CD14-positive monocyte (primary cell): ENCODE measurements around the gene XYLT1. TPM values are rescaled to one million over a fixed set of nuclear protein-coding genes. Genes with fewer than 3 reads are reported as not detected.

Source experiments
- DNase-seq, 3 donors: peaks; one replicate each; pipeline ENCODE4 v3.0.0-alpha.2; 2011 to 2022
- H2AFZ ChIP-seq: 2 replicates; pipeline ENCODE4 v1.6.0; 2012; ENCODE audit warnings: mild to moderate bottlenecking, low read depth, low read length, inconsistent platforms; ENCODE audit not compliant: insufficient read depth, poor library complexity, severe bottlenecking
- H3K27ac ChIP-seq, 2 donors: 1 replicate in 1 of 2; 2 replicates in 1 of 2; pipeline ENCODE4 v1.5.1; 2012 to 2013; ENCODE audit warnings: low read length in 2 of 2, control low read depth in 1 of 2, inconsistent platforms in 1 of 2, low read depth in 1 of 2, mild to moderate bottlenecking in 1 of 2
- H3K27me3 ChIP-seq, 2 donors: one replicate each; pipeline versions ENCODE4 v1.6.0 to v1.6.1; 2011 to 2013; ENCODE audit warnings: low read length in 2 of 2; ENCODE audit not compliant: control insufficient read depth in 2 of 2, insufficient read depth in 2 of 2
- H3K36me3 ChIP-seq, 2 donors: replicated peaks in 1 of 2; 1 replicate in 1 of 2; 2 replicates in 1 of 2; pipeline versions ENCODE4 v1.5.1 to v1.6.1; 2012 to 2013; ENCODE audit warnings: low read length in 2 of 2, control low read depth in 1 of 2, inconsistent platforms in 1 of 2, mild to moderate bottlenecking in 1 of 2; ENCODE audit not compliant: insufficient read depth in 2 of 2, control insufficient read depth in 1 of 2
- H3K4me1 ChIP-seq, 2 donors: 1 replicate in 1 of 2; 2 replicates in 1 of 2; pipeline versions ENCODE4 v1.5.1 to v1.6.1; 2012 to 2013; ENCODE audit warnings: low read length in 2 of 2, control low read depth in 1 of 2, inconsistent platforms in 1 of 2, mild to moderate bottlenecking in 1 of 2, moderate library complexity in 1 of 2; ENCODE audit not compliant: insufficient read depth in 2 of 2, control insufficient read depth in 1 of 2
- H3K4me2 ChIP-seq: replicated peaks from 2 replicates; pipeline ENCODE3; 2012; ENCODE audit warnings: low read length, moderate library complexity, mild to moderate bottlenecking; ENCODE audit not compliant: poor library complexity, severe bottlenecking; ENCODE audit errors: extremely low read depth
- H3K4me3 ChIP-seq, 3 experiments: fragments of 200-600 bp in 1 of 3; sonication (generic) in 1 of 3; replicated peaks in 1 of 3; 1 replicate in 2 of 3; 2 replicates in 1 of 3; pipeline ENCODE4 v1.5.1; 2011 to 2013; ENCODE audit warnings: low read length in 3 of 3, mild to moderate bottlenecking in 3 of 3, control low read depth in 2 of 3, low read depth in 2 of 3, inconsistent platforms in 1 of 3, moderate library complexity in 1 of 3
- H3K79me2 ChIP-seq: 2 replicates; pipeline ENCODE4 v1.6.0; 2012; ENCODE audit warnings: mild to moderate bottlenecking, control low read depth, inconsistent platforms, low read length, moderate library complexity; ENCODE audit not compliant: insufficient read depth
- H3K9ac ChIP-seq: 2 replicates; pipeline ENCODE4 v1.6.0; 2017; ENCODE audit warnings: low read length, mild to moderate bottlenecking; ENCODE audit not compliant: insufficient read depth, poor library complexity, severe bottlenecking
- H3K9me3 ChIP-seq, 2 donors: replicated peaks in 1 of 2; 1 replicate in 1 of 2; 2 replicates in 1 of 2; pipeline versions ENCODE4 v1.5.1 to v1.6.1; 2012 to 2013; ENCODE audit warnings: low read length in 2 of 2, control low read depth in 1 of 2; ENCODE audit not compliant: control insufficient read depth in 1 of 2, insufficient read depth in 1 of 2
- H4K20me1 ChIP-seq: 2 replicates; pipeline ENCODE4 v1.6.0; 2012; ENCODE audit warnings: mild to moderate bottlenecking, low read length, control low read depth, moderate library complexity; ENCODE audit not compliant: insufficient read depth
- H3K27ac Mint-ChIP-seq, 7 donors: one replicate each; pipeline ENCODE4 v1.8.0; 2020; ENCODE audit warnings: mild to moderate bottlenecking in 7 of 7, mixed read lengths in 7 of 7, moderate library complexity in 6 of 7, inconsistent platforms in 2 of 7
- H3K27me3 Mint-ChIP-seq, 3 donors: one replicate each; pipeline ENCODE4 v1.8.0; 2021 to 2022; ENCODE audit warnings: low read depth in 3 of 3, mild to moderate bottlenecking in 3 of 3, mixed read lengths in 3 of 3, moderate library complexity in 3 of 3, inconsistent platforms in 1 of 3
- H3K36me3 Mint-ChIP-seq, 2 donors: one replicate each; pipeline ENCODE4 v1.8.0; 2020; ENCODE audit warnings: mixed read lengths in 2 of 2, inconsistent platforms in 1 of 2, mild to moderate bottlenecking in 1 of 2
- H3K4me1 Mint-ChIP-seq: one replicate; pipeline ENCODE4 v1.8.0; 2020; ENCODE audit warnings: mild to moderate bottlenecking, mixed read lengths
- H3K4me3 Mint-ChIP-seq, 2 donors: one replicate each; pipeline ENCODE4 v1.8.0; 2020; ENCODE audit warnings: mild to moderate bottlenecking in 2 of 2, mixed read lengths in 2 of 2, moderate library complexity in 1 of 2
- H3K9me3 Mint-ChIP-seq, 7 donors: one replicate each; pipeline ENCODE4 v1.8.0; 2020 to 2022; ENCODE audit warnings: mixed read lengths in 7 of 7, mild to moderate bottlenecking in 6 of 7, moderate library complexity in 6 of 7, inconsistent platforms in 2 of 7
- WGBS: methylation state at CpG from one replicate; pipeline ENCODE4 v1.1.5; 2013; ENCODE audit warnings: missing lambda C conversion rate; ENCODE audit not compliant: insufficient coverage; 5-methylcytosine and 5-hydroxymethylcytosine counted together
- intact Hi-C, 2 donors: fragments of 100-400 bp; cut with micrococcal nuclease; formaldehyde crosslinking; loops; one replicate each; pipeline versions ENCODE4 v1.15.0 to v1.15.1; 2023
- polyA plus RNA-seq, 3 donors: library from polyadenylated mRNA; depleted of rRNA in 1 of 3; unstranded in 2 of 3; stranded (reverse) in 1 of 3; fragments of 300-500 nt in 2 of 3; fragments of >200 nt in 1 of 3; fragmentation: Illumina TruSeq in 2 of 3; gene quantifications; 1 replicate in 2 of 3; 2 replicates in 1 of 3; pipeline ENCODE4 v1.2.3, GENCODE V29; 2012 to 2021
- TF ChIP-seq, protein P1 (sequence below): fragments of 200-600 bp; IDR thresholded peaks from one replicate; pipeline ENCODE4 v1.8.0; 2022; ENCODE audit warnings: antibody characterized with exemption, mild to moderate bottlenecking

XYLT1 gene
- polyA plus RNA-seq, 3 donors: 0.51 to 9.4 (median 1.6) TPM

DNA sequence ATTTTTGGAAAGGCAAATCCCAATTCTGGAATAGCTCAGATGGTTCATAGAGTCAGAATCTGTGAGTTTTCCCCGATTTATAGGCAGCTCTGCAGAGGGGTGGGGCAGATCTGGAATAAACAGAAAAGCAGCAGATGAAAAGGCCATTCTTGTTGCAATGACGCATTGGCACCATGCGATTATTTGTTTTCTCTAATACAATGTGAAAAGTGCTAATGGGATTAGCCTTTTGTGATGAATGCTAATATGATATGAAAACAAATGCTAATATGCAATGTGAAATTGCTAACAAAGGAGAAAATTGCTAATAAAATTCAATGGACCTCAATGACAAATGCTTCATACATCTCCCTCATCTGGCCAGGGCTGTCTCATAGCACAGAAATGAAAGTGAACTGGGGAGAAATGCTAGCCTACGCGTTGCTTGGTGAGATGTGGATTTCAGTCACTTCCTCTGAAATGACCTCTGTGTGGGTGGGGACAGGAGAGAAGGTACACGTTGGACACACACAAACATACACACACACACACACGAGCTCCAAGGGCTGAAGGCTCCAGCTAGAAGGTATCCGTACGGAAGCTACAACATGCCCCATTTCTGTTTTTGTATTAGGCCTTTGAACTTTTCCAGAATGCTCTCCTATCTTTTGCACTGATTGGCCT, 394.5 kb downstream of the XYLT1 start:
- H3K79me2 ChIP-seq: no peaks in the 10 kb centered on the region
- H3K4me3 ChIP-seq: no peak overlapping the region
- peaks cover 5 to 8% of the 10 kb centered on the region in 2 donors for H3K4me1 ChIP-seq
- H3K36me3 ChIP-seq: no peaks in the 10 kb centered on the region
- peaks cover 0 to 2% of the 10 kb centered on the region in 2 donors for H3K27me3 ChIP-seq
- no peaks in the 10 kb centered on the region for H4K20me1 ChIP-seq
- WGBS: 100% methylated on average over 1 of the region's 9 CpGs
- H3K9ac ChIP-seq: no peak overlapping the region
- DNase-seq: no peak
- H3K4me2 ChIP-seq: no peak overlapping the region
- Mint-ChIP-seq H3K36me3 (no peaks in the 10 kb centered on the region), H3K27me3 (peaks cover 3 to 8% (median 5%) of the 10 kb centered on the region in 3 donors), H3K4me3 (no peak overlapping the region), H3K4me1 (peaks cover 8% of the 10 kb centered on the region), H3K9me3 (peaks cover 0 to 3% (median 0%) of the 10 kb centered on the region in 7 donors), H3K27ac (peak overlapping the region in 1 of 7 donors; percentile 14)
- no peak overlapping the region for H2AFZ ChIP-seq
- TF ChIP-seq, protein P1, sequence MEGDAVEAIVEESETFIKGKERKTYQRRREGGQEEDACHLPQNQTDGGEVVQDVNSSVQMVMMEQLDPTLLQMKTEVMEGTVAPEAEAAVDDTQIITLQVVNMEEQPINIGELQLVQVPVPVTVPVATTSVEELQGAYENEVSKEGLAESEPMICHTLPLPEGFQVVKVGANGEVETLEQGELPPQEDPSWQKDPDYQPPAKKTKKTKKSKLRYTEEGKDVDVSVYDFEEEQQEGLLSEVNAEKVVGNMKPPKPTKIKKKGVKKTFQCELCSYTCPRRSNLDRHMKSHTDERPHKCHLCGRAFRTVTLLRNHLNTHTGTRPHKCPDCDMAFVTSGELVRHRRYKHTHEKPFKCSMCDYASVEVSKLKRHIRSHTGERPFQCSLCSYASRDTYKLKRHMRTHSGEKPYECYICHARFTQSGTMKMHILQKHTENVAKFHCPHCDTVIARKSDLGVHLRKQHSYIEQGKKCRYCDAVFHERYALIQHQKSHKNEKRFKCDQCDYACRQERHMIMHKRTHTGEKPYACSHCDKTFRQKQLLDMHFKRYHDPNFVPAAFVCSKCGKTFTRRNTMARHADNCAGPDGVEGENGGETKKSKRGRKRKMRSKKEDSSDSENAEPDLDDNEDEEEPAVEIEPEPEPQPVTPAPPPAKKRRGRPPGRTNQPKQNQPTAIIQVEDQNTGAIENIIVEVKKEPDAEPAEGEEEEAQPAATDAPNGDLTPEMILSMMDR: no peak
- intact Hi-C loops: no loop called here
- H3K9me3 ChIP-seq: no peaks in the 10 kb centered on the region
- no peak overlapping the region for H3K27ac ChIP-seq

GRCh38 chr16:17072104-17072503, 398.7 kb downstream of the XYLT1 start:
- Mint-ChIP-seq H3K9me3 (peaks cover 0 to 6% (median 0%) of the 10 kb centered on the region in 7 donors), H3K36me3 (no peaks in the 10 kb centered on the region), H3K4me3 (no peak overlapping the region), H3K27me3 (peaks cover 0 to 2% (median 0%) of the 10 kb centered on the region in 3 donors), H3K4me1 (peaks cover 40% of the 10 kb centered on the region), H3K27ac (no peak overlapping the region)
- Histone ChIP-seq H3K9ac (no peak overlapping the region), H2AFZ (no peak overlapping the region), H3K27me3 (no peaks in the 10 kb centered on the region), H3K36me3 (no peaks in the 10 kb centered on the region), H3K9me3 (no peaks in the 10 kb centered on the region), H3K27ac (no peak overlapping the region), H3K4me3 (no peak overlapping the region), H4K20me1 (no peaks in the 10 kb centered on the region), H3K4me2 (no peak overlapping the region), H3K4me1 (peaks cover 38 to 47% of the 10 kb centered on the region in 2 donors), H3K79me2 (no peaks in the 10 kb centered on the region)
- intact Hi-C loops: no loop called here
- TF ChIP-seq, protein P1: no peak
- DNase-seq: peak in 1 of 3 donors; percentile 14
- no CpG with 5 or more reads among the region's 2 CpGs for WGBS
